Heart left ventricle (tissue), 16 donors: ENCODE data around the gene GZMB. TPM values are rescaled to one million over a fixed set of nuclear protein-coding genes. Genes with fewer than 3 reads are reported as not detected.
A peak's percentile ranks its signal among the peaks of the same experiment; 100 is the strongest.

Source experiments
- ATAC-seq, 4 donors: fragments of 200-7000 bp; cut with Tn5 transposase; one replicate each; pipeline ENCODE4 v1.9.1; 2020 to 2022; ENCODE audit warnings: moderate library complexity in 4 of 4, mild to moderate bottlenecking in 3 of 4, moderate number of reproducible peaks in 1 of 4
- DNase-seq, 5 donors: peaks; one replicate each; pipeline ENCODE4 v3.0.0-alpha.2; 2020
- H3K27ac ChIP-seq, 12 donors: fragments of 200-600 bp; sonication (generic) in 4 of 12; one replicate each; pipeline versions ENCODE4 v1.5.0 to v1.8.0; 2016 to 2022; ENCODE audit warnings: mild to moderate bottlenecking in 2 of 12
- H3K27me3 ChIP-seq, 9 donors: fragments of 200-600 bp; sonication (generic) in 2 of 9; one replicate each; pipeline versions ENCODE4 v1.5.1 to v1.8.0; 2016 to 2022; ENCODE audit warnings: mild to moderate bottlenecking in 3 of 9
- H3K36me3 ChIP-seq, 9 donors: fragments of 200-600 bp; sonication (generic) in 2 of 9; one replicate each; pipeline versions ENCODE4 v1.5.0 to v1.8.0; 2018 to 2022; ENCODE audit warnings: mild to moderate bottlenecking in 2 of 9
- H3K4me1 ChIP-seq, 12 donors: fragments of 200-600 bp; sonication (generic) in 4 of 12; one replicate each; pipeline versions ENCODE4 v1.5.0 to v1.8.0; 2016 to 2022; ENCODE audit warnings: mild to moderate bottlenecking in 3 of 12
- H3K4me3 ChIP-seq, 12 donors: fragments of 200-600 bp; sonication (generic) in 4 of 12; one replicate each; pipeline versions ENCODE4 v1.5.0 to v1.8.0; 2017 to 2022; ENCODE audit warnings: mild to moderate bottlenecking in 9 of 12, moderate library complexity in 4 of 12
- H3K9me3 ChIP-seq, 12 donors: fragments of 200-600 bp; sonication (generic) in 4 of 12; one replicate each; pipeline versions ENCODE4 v1.5.0 to v1.8.0; 2016 to 2022; ENCODE audit warnings: mild to moderate bottlenecking in 1 of 12
- CTCF ChIP-seq, 12 donors: fragments of 200-600 bp; sonication (generic) in 4 of 12; IDR thresholded peaks; one replicate each; pipeline versions ENCODE4 v1.5.0 to v1.8.0; 2018 to 2022; ENCODE audit warnings: antibody characterized with exemption in 12 of 12, mild to moderate bottlenecking in 5 of 12
- POLR2A ChIP-seq, 2 donors: fragments of 450-650 bp; IDR thresholded peaks; one replicate each; pipeline ENCODE4 v1.6.1; 2017; ENCODE audit warnings: antibody characterized with exemption in 2 of 2, mild to moderate bottlenecking in 2 of 2, moderate library complexity in 2 of 2
- WGBS, 4 donors: extraction: QIAGEN DNeasy Blood & Tissue Kit in 2 of 4; methylation state at CpG; one replicate each; pipeline versions ENCODE4 v1.1.5 to v1.1.7; 2013 to 2018; 5-methylcytosine and 5-hydroxymethylcytosine counted together
- intact Hi-C, 10 donors: fragments of 100-400 bp; cut with DNase I; formaldehyde crosslinking; loops; one replicate each; pipeline versions ENCODE4 v1.11.1 to v1.14.2; 2022
- long read RNA-seq, 3 donors: library from polyadenylated mRNA; unstranded; transcript quantifications; one replicate each; pipeline ENCODE4 v2.0.0, GENCODE V29; 2020 to 2021
- polyA plus RNA-seq, 2 donors: library from polyadenylated mRNA; stranded (reverse); fragments of 200-250 nt; gene quantifications; one replicate each; pipeline ENCODE4 v1.2.3, GENCODE V29; 2013
- total RNA-seq, 9 donors: library from RNA; depleted of rRNA in 2 of 9; stranded (reverse); fragments of >200 nt in 2 of 9; fragmentation: NEBNext Ultra II Directional in 3 of 9; extraction: Animal tissue kit (Norgen Biotek cat#: 25700) in 3 of 9; gene quantifications; one replicate each; pipeline versions ENCODE4 v1.1.0 to v1.2.4, GENCODE V29; 2016 to 2023
- donor health status: ischemic (EF 13 %, LVEDD 7.1; RV severe dilation, severe dysfunction).
- donor health status: healthy with polysubstance abuse.
- donor health status: DM: no; HTN: yes; CAD: no.
- donor health status: DM: no; HTN: no; CAD: no.
- donor health status: ischemic (EF 25% LVEDD 6.9; RV normal size, moderate dysfunction).
- donor health status: ischemic (EF 25% LVEDD 5.7; RV mildly dilated, moderate dysfunction).
- donor health status: healthy.
- donor health status: DM: yes; HTN: yes; CAD: no.
- donor health status: ischemic (EF 35%, LVEDD 5.7; RV mildly dilated, moderate dysfunction).
- donor health status: nonischemic (EF 11% LVEDD 7.7; RV severe dilation, severe dysfunction).
- donor health status: DM: yes; HTN: yes; CAD: no.
- donor health status: PGD.
- donor health status: ischemic (EF 29% LVEDD 5.4; RV normal size, mild dysfunction).
- donor health status: nonischemic (EF 23%, LVEDD 6.1; RV moderate dilation, normal function).

GZMB gene
- total RNA-seq = 10 to 100 TPM in 1 of 9 donors, 1 to 10 TPM in 3, under 1 TPM in 3, not detected in 2; 0.49 to 18.8 (median 1.3) TPM
- polyA plus RNA-seq = 1 to 10 TPM in 1 of 2 donors, under 1 TPM in 1; 0.32 to 1.4 TPM
- long read RNA-seq, donor 1 = 0 reads
- long read RNA-seq, donor 2 = 0 reads
- long read RNA-seq, donor 3 = 0 reads

DNA sequence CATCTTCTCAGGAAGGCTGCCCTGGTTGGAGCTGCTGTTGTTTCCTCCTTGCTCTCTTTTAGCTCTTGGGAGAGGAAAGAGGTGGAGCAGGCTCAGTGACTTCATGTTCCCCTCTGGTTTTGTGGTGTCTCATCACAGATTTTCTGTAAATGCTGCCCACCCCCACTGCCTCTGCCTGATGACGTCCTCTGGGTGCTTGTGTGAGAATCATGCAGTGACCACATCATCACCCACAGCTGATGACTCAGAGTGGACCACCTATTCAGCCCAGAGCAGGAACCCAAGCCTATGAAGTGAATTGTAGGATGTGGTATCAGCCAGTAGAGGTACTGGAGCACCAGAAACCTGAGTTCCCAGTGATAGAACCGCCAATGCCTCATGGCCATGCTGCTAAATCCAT lies at the start of gene GZMB:
TSS of gene GZMB (minus strand) at position 33 of the 400 bp plus-strand sequence. CDS start at position 3, 30 bp downstream.
- Histone ChIP-seq H3K27me3 (peaks cover 0 to 3% (median 0%) of the 10 kb centered on the region in 9 donors), H3K36me3 (no peaks in the 10 kb centered on the region), H3K4me1 (no peaks in the 10 kb centered on the region), H3K27ac (peak within 1 kb of the TSS in 1 of 12 donors; percentile 49), H3K4me3 (peak within 1 kb of the TSS in 1 of 12 donors; percentile 38), H3K9me3 (no peaks in the 10 kb centered on the region)
- TF ChIP-seq CTCF (IDR thresholded peaks at IDR 0.05) = no peak
- TF ChIP-seq POLR2A (IDR thresholded peaks at IDR 0.05) = no peak
- ATAC-seq (peak in 1 of 4 donors; percentile 30), DNase-seq (peak in 1 of 5 donors; percentile 42)
- WGBS, 4 donors = 50 to 65% (median 57%) methylated on average over 2 of the region's 2 CpGs
- intact Hi-C loops = no loop called here

GRCh38 chr14:24681056-24681455 lies 47.1 kb upstream of the GZMB start:
- 49 to 81% (median 70%) methylated on average over 1 of the region's 1 CpG for WGBS, 4 donors
- ATAC-seq (no peak), DNase-seq (no peak)
- H3K4me3 ChIP-seq = no peak overlapping the region
- peaks cover 0 to 20% (median 4%) of the 10 kb centered on the region in 12 donors for H3K4me1 ChIP-seq
- H3K36me3 ChIP-seq = no peaks in the 10 kb centered on the region
- H3K9me3 ChIP-seq = no peaks in the 10 kb centered on the region
- intact Hi-C loops = no loop called here
- no peaks in the 10 kb centered on the region for H3K27me3 ChIP-seq
- no peak overlapping the region for H3K27ac ChIP-seq
- TF ChIP-seq CTCF (IDR thresholded peaks at IDR 0.05) = no peak
- TF ChIP-seq POLR2A (IDR thresholded peaks at IDR 0.05) = no peak

DNA sequence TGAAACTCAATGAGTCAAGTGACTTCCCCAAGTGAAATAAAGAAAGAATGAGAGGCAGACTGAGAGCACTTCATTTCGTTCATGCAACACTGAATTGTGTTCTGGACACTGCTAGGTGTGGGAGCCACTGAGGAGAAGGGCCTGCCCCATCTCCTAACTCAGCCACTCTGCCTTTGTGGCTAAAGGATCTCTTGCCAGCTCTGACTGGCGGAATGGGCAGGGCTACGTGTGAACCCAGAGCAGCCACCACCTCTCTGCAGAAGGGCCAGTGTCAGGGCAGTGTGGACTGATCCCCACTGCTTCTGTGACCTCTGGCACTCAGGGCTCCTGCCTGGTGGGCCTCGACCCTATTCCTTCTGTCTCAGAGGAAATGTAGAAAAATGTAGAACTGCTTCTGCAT lies 46.5 kb upstream of the GZMB start:
- H3K4me3 ChIP-seq = no peak overlapping the region
- no peaks in the 10 kb centered on the region for H3K36me3 ChIP-seq
- H3K27ac ChIP-seq = peak overlapping the region in 1 of 12 donors; percentile 68
- ATAC-seq (peak in 2 of 4 donors; percentile 10 to 34), DNase-seq (no peak)
- WGBS, 4 donors = 73 to 86% (median 78%) methylated on average over 4 of the region's 4 CpGs
- TF ChIP-seq CTCF (IDR thresholded peaks at IDR 0.05) (no peak), POLR2A (IDR thresholded peaks at IDR 0.05) (no peak)
- no peaks in the 10 kb centered on the region for H3K9me3 ChIP-seq
- H3K4me1 ChIP-seq = peaks cover 0 to 20% (median 4%) of the 10 kb centered on the region in 12 donors
- intact Hi-C loops = no loop called here
- no peaks in the 10 kb centered on the region for H3K27me3 ChIP-seq

DNA sequence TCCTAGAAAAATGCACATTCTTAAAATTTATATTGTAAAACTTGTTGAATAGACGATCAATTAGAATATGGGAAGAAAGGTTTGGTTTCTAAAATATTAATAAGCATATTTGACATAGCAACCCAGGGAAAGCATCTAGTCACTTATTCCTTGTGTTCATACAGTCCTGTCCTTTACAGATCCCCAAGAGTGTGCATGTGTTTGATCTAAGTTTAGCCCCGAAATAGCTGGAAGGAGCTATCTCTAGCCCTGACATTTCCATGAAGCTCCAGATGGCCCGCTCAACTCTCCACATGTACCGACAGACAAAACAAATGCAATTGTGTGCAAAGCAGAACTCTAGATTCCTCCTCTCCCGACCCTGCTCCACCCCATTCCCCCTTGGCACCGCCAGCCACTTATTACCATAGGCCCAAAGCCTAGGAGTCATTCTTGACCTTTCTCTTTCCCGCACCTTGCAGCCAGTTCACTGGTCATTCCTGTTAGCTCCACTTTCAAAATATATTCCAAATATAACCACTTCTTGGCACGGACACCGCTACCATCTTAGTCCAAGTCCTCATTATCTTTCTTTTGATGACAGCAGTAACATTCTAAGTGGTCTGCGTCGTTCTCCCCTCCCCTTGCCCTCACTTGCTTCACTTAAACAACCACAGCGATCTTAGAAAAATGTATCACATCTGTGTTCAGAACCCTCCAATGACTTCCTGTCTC lies 45.4 kb upstream of the GZMB start:
- Histone ChIP-seq H3K27ac (peak overlapping the region in 4 of 12 donors; percentile 3 to 68 (median 6)), H3K9me3 (no peaks in the 10 kb centered on the region), H3K27me3 (no peaks in the 10 kb centered on the region), H3K36me3 (no peaks in the 10 kb centered on the region), H3K4me3 (peak overlapping the region in 2 of 12 donors; percentile 0 to 48), H3K4me1 (peaks cover 0 to 25% (median 4%) of the 10 kb centered on the region in 12 donors)
- intact Hi-C loops = loop anchor here in 1 of 10 donors (2.0 kb wide), 1 partner anchor 75 kb away; no protein-coding TSS in a partner anchor
- TF ChIP-seq POLR2A (IDR thresholded peaks at IDR 0.05) (no peak), CTCF (IDR thresholded peaks at IDR 0.05) (peak in 3 of 12 donors; percentile 1 to 15 (median 14))
- DNase-seq (peak in 1 of 5 donors; percentile 28), ATAC-seq (peak in 3 of 4 donors; percentile 34 to 88 (median 86))
- 30 to 39% (median 32%) methylated on average over 12 of the region's 12 CpGs for WGBS, 4 donors
